GM21717 (cell line): Measurements from ENCODE around the gene PHF13.
A peak's percentile ranks its signal among the peaks of the same experiment; 100 is the strongest.

Experiments
- ATAC-seq: cut with Tn5 transposase; IDR thresholded peaks from one replicate; pipeline ENCODE4 v1.9.1; 2021; ENCODE audit warnings: mild to moderate bottlenecking, moderate library complexity; ENCODE audit not compliant: unreplicated experiment

PHF13 gene

GRCh38 chr1:6601049-6601922, 12.2 kb upstream of the PHF13 start:
- no peak for ATAC-seq

- peak; percentile 18 for ATAC-seq
Measured at GRCh38 chr1:6601923-6602668, 11.4 kb upstream of the PHF13 start.

DNA sequence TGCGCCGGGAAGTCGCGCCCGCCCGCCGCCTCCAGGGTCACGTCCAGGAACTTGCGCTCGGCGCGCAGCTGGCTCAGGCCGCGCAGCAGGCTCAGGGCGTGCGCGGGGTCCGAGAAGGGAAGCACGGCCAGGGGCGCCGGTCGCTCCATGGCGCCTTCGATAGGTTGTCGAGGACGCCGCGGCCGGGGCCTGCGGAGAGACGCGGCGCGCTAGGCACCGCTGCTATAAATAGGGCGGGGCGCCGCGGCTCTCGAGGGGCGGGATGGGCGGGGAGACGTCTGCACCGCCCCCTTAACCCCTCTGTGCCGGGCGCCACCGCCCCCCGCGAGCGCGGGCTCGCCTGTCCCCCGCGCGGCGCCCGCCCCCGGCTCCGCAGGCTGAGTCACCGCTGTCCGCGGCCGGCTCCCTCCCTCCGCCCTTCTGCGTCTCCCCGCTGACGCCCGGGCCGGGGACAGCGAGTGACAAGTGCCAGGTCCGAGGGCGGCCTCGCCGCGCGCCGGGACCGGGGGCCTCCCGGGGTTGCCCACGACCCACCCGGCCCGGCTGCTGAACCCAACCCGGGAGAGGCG, 10.8 kb upstream of the PHF13 start, which contains the start of gene KLHL21:
KLHL21 (minus strand) TSS at position 201 of the 569 bp plus-strand sequence; CDS start at position 149, 52 bp downstream.
- ATAC-seq, result peak; percentile 46

DNA sequence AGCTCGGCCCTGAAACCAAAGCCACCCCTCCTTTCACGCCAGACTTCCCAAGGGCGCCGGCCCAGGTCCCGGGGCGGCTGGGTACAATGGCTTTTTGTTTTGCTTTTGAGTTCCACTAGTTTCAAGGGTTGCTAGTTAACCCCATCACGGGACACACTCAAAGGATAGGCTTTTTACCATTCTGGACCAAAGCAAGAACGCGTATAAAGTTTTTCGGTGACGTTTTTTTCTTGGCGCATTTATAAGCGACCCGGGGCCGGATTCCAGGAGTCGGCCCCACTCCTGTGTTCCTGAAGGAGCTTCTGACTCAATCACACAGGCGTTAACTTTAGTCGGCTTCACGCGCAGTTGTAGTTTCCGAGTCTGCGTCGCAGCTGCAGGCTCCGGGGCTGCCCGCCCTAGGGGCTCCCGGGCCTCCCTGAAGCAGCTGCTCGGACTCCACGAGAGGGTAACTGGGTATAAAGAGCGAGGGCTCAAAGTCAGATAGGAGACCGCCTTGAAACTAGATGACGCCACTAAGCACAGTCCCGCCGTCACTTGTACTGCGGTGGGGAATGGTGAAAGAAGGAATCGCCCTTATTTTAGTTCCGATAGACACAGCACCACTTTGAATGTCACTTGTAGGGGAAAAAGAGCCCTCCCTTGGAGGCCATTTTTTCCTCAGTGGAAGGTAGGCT, 10.2 kb upstream of the PHF13 start:
- ATAC-seq, result peak; percentile 24

- no peak for ATAC-seq
Measured at GRCh38 chr1:6603915-6604558, 9.5 kb upstream of the PHF13 start.

DNA sequence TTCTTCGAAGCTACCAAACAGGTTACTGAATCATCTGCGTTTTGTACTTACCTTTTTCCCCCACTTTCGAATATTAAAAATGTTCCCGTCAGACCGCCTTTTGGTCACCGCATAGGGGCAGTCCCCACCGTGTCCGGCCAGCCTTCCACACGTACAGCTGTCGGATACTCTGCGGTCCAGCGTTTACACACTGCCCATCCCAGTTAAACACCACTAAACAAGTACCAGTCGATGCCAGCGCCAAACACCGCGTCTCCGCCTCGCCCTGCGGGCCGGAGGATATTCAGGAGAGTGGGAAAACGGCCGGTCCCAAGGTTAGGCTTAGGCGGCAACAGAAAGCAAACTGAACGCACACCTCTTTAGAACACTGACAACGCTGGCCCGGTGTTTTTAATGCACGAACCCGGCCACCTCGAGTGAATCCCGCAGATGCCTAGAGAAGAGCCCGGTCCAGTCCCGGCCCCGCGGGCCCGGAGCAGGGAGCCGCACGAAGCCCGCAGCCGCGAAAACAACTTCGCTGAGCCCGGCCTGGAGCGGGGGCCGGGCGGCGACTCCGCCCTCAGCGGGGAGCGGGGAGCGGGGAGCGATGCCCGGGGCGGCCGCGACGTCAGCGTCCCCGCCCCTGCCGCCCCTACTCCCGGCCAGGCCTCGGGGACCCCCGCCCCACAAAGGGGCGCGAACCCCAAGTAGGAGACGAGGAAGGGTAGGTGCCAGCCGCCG, 730 bp upstream of the PHF13 start:
- ATAC-seq, result peak; percentile 27

DNA sequence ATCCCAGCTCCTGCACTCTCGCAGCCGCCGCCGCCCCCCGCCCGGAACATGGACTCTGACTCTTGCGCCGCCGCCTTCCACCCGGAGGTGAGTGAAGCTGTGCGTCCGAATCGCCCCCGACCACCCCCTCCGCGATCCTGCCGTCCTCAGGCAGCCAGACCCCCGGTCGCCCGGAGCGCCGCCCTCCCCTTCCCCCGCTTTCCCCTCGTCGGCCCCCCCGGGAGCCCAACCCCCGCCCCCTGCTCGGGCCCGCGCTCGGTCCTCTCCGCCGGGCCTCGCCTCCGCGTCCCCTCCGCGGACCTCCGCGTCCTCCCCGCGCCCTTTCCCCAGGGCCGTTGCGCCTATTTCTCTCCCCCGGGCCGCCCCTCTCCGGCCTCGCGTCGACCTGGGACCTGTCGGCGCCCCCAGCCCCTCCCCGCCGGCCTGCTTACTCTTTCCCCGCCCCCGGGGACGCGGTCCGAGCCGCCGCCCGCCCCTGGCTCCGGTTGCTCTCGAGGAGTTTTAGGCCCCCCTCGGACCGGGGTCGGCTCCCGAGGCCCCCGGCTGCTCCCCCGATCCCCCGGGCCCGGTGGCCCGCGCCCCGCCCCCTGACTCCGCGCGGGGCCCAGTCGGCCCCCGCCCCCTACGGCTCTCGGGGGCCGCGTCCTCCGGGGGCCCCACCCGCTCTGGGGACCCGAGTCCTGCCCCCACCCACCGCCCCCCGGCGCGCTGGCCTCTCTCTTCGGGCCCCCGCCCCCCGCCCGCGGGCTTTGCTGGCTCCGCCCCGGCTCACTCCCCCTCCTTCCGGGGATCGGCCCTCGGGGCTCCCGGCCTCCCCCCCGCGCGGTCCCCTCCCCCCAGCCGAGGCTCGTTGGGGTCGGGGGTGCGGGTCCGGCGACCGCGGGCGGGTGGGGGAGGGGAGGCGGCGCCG, 743 bp downstream of the PHF13 start:
- no peak for ATAC-seq

- ATAC-seq, result no peak
Measured at GRCh38 chr1:6614929-6615785, 1.6 kb downstream of the PHF13 start.

DNA sequence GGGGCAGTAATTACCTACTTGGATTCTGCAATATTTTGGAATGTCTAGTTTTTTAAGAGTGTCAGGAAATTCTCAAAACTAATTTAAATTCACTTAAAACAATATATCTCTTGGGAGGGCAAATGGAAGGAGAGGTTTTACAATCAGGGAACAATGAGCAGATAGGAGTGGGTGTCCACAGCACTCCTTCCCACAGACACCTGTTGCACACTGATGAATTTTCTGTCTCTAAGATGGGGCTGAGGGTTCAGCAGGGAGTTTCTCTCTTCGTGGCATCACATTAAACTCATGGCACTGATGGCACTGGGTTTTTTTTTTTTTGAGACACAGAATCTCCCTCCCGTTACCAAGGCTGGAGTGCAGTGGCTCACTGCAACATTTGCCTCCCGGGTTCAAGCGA, 5.5 kb downstream of the PHF13 start:
- ATAC-seq, result no peak

GRCh38 chr1:6621429-6622391, 8.2 kb downstream of the PHF13 start:
- no peak for ATAC-seq

DNA sequence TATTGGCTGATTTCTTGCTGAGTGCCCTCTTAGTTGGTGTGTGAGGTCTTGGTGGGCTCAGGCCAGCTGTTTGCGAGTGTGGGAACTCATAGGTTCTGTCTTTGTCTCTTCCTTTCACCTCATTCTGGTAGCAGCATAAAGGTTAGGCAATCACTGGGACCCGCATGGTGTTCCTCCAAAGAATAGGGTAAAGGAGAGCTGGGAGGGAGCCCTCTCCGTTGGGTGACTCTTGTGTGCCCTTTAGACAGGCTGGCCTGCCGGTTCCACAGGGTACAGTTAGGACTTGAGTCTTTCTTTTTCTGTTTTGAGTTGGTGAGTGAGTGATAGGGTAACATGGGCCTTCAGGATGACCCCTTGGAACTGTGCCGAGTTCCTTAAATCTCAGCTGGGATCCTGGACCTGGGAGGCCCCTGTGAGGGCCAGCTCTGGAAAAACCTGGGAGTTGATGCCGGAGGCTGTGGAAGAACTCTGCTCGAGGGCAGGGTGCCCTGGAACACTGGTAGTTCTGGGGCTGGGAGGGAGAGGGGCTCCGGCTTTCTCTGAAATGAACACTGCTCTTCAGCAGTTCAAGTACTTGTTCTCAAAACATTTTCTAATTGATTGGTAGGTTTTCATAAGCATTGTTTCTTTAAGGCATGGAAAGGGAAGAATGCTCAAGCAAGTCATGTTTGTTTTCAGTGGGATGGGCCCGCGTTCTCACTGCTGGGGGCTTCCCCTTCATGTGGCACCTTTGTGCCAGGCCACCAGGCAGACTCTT, 9.0 kb downstream of the PHF13 start:
- no peak for ATAC-seq

- no peak for ATAC-seq
Measured at GRCh38 chr1:6623269-6623965, 9.9 kb downstream of the PHF13 start.

DNA sequence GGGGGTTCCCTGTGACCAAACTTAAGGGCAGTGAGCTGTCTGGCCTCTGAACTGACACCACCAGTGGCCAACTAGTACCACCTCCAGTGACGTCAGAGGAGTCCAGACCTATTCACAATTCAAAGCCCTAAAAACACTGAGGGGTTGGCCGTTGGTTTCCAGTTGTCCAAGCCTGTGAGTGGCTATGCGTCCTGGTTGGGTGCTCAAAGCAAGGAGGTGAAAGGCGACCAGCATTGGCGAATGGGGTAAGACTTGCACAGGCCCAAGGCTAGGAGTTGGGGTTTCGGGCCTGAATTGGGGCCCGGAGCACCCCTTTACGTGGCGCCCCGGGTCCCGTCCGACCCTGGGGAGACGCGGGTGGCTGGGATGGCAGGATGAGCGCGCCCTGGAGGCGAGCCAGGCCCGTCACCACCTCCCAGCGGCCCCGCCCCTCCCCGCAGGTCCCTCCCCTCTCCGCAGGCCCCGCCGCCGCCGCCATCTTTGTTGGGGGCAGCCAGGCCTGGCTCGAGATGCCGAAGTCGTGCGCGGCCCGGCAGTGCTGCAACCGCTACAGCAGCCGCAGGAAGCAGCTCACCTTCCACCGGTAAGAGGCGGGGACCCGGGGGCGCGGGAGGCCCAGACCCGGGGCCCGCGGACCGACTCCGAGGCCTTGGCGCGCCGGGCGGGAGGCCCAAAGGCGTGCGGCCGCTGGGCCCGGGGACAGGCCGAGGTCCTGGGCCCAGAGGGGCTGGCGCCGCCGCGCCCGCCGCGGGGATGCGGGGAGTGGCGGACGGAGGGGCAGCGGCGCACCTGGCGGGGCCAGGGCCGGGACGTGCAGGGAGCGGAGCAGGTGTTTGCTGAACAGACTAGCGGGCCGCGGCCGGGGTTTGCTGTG, 11.4 kb downstream of the PHF13 start, which contains the start of gene THAP3:
THAP3 (plus strand) TSS at position 159 of the 874 bp plus-strand sequence; CDS start at position 510, 351 bp downstream.
- peak; percentile 72 for ATAC-seq

DNA sequence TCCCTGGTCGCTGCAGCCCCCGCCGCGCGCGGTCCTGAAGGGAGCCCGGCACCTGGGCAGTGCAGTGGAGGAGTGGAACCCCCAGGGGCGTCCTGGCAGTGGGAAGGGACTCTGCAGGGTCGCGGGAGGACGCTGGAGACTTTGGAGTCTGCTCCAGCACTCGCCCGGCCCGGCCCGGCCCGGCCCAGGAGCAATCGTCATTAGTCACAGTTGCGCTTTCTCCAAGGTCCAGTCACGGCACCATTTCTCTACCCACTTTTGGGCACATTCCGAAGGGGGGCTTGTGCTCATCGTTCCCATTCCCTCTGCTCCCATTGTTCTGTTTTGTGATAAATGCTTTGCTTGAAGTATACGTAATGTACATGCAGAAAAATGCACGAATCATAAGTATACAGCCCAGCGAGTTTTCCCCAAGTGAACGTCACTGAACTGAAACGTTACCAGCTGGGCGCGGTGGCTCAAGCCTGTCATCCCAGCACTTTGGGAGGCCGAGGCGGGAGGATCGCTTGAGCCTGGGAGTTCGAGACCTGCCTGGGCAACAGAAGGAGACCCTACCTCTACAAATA, 12.1 kb downstream of the PHF13 start:
- ATAC-seq, result peak; percentile 17
